Measurements from ENCODE around the gene LRP1B. TPM values are rescaled to one million over a fixed set of nuclear protein-coding genes. Genes with fewer than 3 reads are reported as not detected.

LRP1B gene
- polyA plus RNA-seq, 1 donor from 2014 or later: 12.7 TPM

- H3F3A ChIP-seq (ENCODE audit: insufficient read depth, low read length, poor library complexity, severe bottlenecking): no peaks in the 10 kb centered on the region
- H3K9me3 ChIP-seq (ENCODE audit: low read length): no peaks in the 10 kb centered on the region
- H3K36me3 ChIP-seq (ENCODE audit: insufficient read depth, low read length): no peaks in the 10 kb centered on the region
- no peak overlapping the region for H3K4me3 ChIP-seq (ENCODE audit: low read length)
- no peak overlapping the region for H2AFZ ChIP-seq (ENCODE audit: low read depth, low read length)
- H3K4me2 ChIP-seq (ENCODE audit: low read length): no peak overlapping the region
- no peaks in the 10 kb centered on the region for H3K27me3 ChIP-seq (ENCODE audit: insufficient read depth, low read depth, low read length)
- H3K27ac ChIP-seq (ENCODE audit: low read length): no peak overlapping the region
- TF ChIP-seq EZH2 (IDR thresholded peaks at IDR 0.05; ENCODE audit: borderline replicate concordance, insufficient read depth, low read length, poor library complexity, severe bottlenecking): no peak
- TF ChIP-seq SMC3 (conservative IDR thresholded peaks at IDR 0.05; ENCODE audit: poor library complexity): no peak
- no peak for TF ChIP-seq MXI1 (conservative IDR thresholded peaks at IDR 0.05; ENCODE audit: poor library complexity, severe bottlenecking)
- no peak for TF ChIP-seq TAF1 (IDR thresholded peaks at IDR 0.05; ENCODE audit: low read depth)
- no peak for TF ChIP-seq RAD21 (conservative IDR thresholded peaks at IDR 0.05)
- TF ChIP-seq EP300 (conservative IDR thresholded peaks at IDR 0.05; ENCODE audit: poor library complexity, severe bottlenecking): no peak
- TF ChIP-seq, protein P1, sequence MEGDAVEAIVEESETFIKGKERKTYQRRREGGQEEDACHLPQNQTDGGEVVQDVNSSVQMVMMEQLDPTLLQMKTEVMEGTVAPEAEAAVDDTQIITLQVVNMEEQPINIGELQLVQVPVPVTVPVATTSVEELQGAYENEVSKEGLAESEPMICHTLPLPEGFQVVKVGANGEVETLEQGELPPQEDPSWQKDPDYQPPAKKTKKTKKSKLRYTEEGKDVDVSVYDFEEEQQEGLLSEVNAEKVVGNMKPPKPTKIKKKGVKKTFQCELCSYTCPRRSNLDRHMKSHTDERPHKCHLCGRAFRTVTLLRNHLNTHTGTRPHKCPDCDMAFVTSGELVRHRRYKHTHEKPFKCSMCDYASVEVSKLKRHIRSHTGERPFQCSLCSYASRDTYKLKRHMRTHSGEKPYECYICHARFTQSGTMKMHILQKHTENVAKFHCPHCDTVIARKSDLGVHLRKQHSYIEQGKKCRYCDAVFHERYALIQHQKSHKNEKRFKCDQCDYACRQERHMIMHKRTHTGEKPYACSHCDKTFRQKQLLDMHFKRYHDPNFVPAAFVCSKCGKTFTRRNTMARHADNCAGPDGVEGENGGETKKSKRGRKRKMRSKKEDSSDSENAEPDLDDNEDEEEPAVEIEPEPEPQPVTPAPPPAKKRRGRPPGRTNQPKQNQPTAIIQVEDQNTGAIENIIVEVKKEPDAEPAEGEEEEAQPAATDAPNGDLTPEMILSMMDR (IDR thresholded peaks at IDR 0.05; ENCODE audit: poor library complexity, severe bottlenecking): no peak
- no peak for TF ChIP-seq POLR2AphosphoS5 (IDR thresholded peaks at IDR 0.05)
- H3K9me2 ChIP-seq (ENCODE audit: insufficient read depth, low read length): no peaks in the 10 kb centered on the region
- H4K20me1 ChIP-seq (ENCODE audit: insufficient read depth): no peaks in the 10 kb centered on the region
- H3K9ac ChIP-seq (ENCODE audit: low read length): no peak overlapping the region
- H3K79me2 ChIP-seq (replicated peaks; ENCODE audit: insufficient read depth, low read length): no peaks in the 10 kb centered on the region
These were observed 1658.1 kb downstream of the LRP1B start for GRCh38 chr2:140472676-140473075.

GRCh38 chr2:140465301-140465700, 1665.5 kb downstream of the LRP1B start:
- Histone ChIP-seq H3K36me3 (ENCODE audit: insufficient read depth, low read length) (no peaks in the 10 kb centered on the region), H3K27me3 (ENCODE audit: insufficient read depth, low read depth, low read length) (no peaks in the 10 kb centered on the region), H3K79me2 (replicated peaks; ENCODE audit: insufficient read depth, low read length) (no peaks in the 10 kb centered on the region), H4K20me1 (ENCODE audit: insufficient read depth) (no peaks in the 10 kb centered on the region), H2AFZ (ENCODE audit: low read depth, low read length) (no peak overlapping the region), H3F3A (ENCODE audit: insufficient read depth, low read length, poor library complexity, severe bottlenecking) (no peaks in the 10 kb centered on the region), H3K9me3 (ENCODE audit: low read length) (no peaks in the 10 kb centered on the region), H3K4me2 (ENCODE audit: low read length) (no peak overlapping the region), H3K4me3 (ENCODE audit: low read length) (no peak overlapping the region), H3K27ac (ENCODE audit: low read length) (no peak overlapping the region), H3K9me2 (ENCODE audit: insufficient read depth, low read length) (no peaks in the 10 kb centered on the region), H3K9ac (ENCODE audit: low read length) (no peak overlapping the region)
- TF ChIP-seq, protein P1 (IDR thresholded peaks at IDR 0.05; ENCODE audit: poor library complexity, severe bottlenecking): no peak
- TF ChIP-seq EZH2 (IDR thresholded peaks at IDR 0.05; ENCODE audit: borderline replicate concordance, insufficient read depth, low read length, poor library complexity, severe bottlenecking): no peak
- TF ChIP-seq SMC3 (conservative IDR thresholded peaks at IDR 0.05; ENCODE audit: poor library complexity): no peak
- TF ChIP-seq, protein P2, sequence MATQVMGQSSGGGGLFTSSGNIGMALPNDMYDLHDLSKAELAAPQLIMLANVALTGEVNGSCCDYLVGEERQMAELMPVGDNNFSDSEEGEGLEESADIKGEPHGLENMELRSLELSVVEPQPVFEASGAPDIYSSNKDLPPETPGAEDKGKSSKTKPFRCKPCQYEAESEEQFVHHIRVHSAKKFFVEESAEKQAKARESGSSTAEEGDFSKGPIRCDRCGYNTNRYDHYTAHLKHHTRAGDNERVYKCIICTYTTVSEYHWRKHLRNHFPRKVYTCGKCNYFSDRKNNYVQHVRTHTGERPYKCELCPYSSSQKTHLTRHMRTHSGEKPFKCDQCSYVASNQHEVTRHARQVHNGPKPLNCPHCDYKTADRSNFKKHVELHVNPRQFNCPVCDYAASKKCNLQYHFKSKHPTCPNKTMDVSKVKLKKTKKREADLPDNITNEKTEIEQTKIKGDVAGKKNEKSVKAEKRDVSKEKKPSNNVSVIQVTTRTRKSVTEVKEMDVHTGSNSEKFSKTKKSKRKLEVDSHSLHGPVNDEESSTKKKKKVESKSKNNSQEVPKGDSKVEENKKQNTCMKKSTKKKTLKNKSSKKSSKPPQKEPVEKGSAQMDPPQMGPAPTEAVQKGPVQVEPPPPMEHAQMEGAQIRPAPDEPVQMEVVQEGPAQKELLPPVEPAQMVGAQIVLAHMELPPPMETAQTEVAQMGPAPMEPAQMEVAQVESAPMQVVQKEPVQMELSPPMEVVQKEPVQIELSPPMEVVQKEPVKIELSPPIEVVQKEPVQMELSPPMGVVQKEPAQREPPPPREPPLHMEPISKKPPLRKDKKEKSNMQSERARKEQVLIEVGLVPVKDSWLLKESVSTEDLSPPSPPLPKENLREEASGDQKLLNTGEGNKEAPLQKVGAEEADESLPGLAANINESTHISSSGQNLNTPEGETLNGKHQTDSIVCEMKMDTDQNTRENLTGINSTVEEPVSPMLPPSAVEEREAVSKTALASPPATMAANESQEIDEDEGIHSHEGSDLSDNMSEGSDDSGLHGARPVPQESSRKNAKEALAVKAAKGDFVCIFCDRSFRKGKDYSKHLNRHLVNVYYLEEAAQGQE (IDR thresholded peaks at IDR 0.05; ENCODE audit: borderline replicate concordance): no peak
- no peak for TF ChIP-seq POLR2AphosphoS5 (IDR thresholded peaks at IDR 0.05)
- TF ChIP-seq MXI1 (conservative IDR thresholded peaks at IDR 0.05; ENCODE audit: poor library complexity, severe bottlenecking): no peak
- no peak for TF ChIP-seq TAF1 (IDR thresholded peaks at IDR 0.05; ENCODE audit: low read depth)
- no peak for TF ChIP-seq RAD21 (conservative IDR thresholded peaks at IDR 0.05)
- no peak for TF ChIP-seq EP300 (conservative IDR thresholded peaks at IDR 0.05; ENCODE audit: poor library complexity, severe bottlenecking)

All from neural cell (in vitro differentiated cells).